Tibial artery (tissue), 4 donors: ENCODE data around the gene PTPRG.

ENCODE experiments used
- DNase-seq, 2 donors: peaks; one replicate each; pipeline ENCODE4 v3.0.0-alpha.2; 2019
- H3K27ac ChIP-seq, 2 donors: fragments of 200-600 bp; sonication (generic) in 1 of 2; 1 replicate in 1 of 2; 2 replicates in 1 of 2; pipeline ENCODE4 v1.5.1; 2018 to 2019; ENCODE audit warnings: mild to moderate bottlenecking in 1 of 2
- H3K27me3 ChIP-seq, 2 donors: fragments of 200-600 bp; sonication (generic) in 1 of 2; one replicate each; pipeline versions ENCODE4 v1.5.1 to v1.6.0; 2016 to 2019
- H3K36me3 ChIP-seq, 3 donors: fragments of 200-600 bp; sonication (generic) in 2 of 3; one replicate each; pipeline ENCODE4 v1.5.1; 2016 to 2019; ENCODE audit warnings: mild to moderate bottlenecking in 2 of 3
- H3K4me1 ChIP-seq, 4 donors: fragments of 200-600 bp; sonication (generic) in 2 of 4; 1 replicate in 3 of 4; 2 replicates in 1 of 4; pipeline ENCODE4 v1.5.1; 2016 to 2019
- H3K4me3 ChIP-seq, 2 donors: fragments of 200-600 bp; sonication (generic) in 1 of 2; 1 replicate in 1 of 2; 2 replicates in 1 of 2; pipeline ENCODE4 v1.5.1; 2018 to 2019; ENCODE audit warnings: mild to moderate bottlenecking in 2 of 2
- H3K9me3 ChIP-seq, 3 donors: fragments of 200-600 bp; sonication (generic) in 1 of 3; one replicate each; pipeline ENCODE4 v1.5.1; 2016 to 2019
- intact Hi-C: fragments of 100-400 bp; cut with DNase I; formaldehyde crosslinking; loops from one replicate; pipeline ENCODE4 v1.15.0; 2023; ENCODE audit warnings: low total_unique reads
- TF ChIP-seq, protein P1 (sequence below), 2 experiments: fragments of 200-600 bp in 1 of 2; fragments of 450-650 bp in 1 of 2; IDR thresholded peaks; one replicate each; pipeline ENCODE4 v1.5.1; 2017 to 2019; ENCODE audit warnings: antibody characterized with exemption in 2 of 2, mild to moderate bottlenecking in 1 of 2, moderate library complexity in 1 of 2

PTPRG gene

DNA sequence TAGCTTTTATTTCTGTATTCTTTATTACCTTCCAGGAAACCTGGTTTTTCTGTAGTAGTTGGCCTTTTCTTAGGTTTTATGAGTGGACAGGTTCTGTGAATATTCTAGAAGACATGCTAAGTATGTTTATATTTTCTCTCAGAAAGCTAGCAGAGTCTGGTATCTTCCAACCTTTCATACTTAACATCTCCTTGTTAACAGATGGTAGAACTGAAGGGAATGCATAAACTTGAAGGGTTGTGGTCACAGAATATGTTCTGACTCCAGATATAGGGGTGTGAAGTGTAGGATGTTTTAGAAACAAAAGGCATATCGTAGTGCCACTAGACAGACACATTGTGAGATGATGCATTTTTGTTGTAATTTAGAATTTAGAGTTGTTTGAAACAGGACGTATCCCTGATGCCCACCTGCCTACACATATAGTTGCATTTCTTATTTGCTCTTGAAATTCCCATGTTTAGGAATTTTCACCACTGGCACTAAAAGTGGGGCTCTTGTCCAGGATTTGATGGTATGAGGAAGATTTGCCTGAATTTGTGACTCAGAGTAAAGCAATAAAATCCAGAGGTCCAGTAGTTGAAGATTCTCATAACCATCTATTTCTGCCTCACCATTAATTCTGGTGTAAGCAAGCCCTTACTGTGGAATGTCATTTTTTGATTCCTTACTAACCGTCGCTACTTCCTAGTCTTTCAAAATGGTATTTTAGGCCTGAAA lies 537.4 kb downstream of the PTPRG start:
- no peak overlapping the region for H3K4me3 ChIP-seq
- H3K36me3 ChIP-seq: no peaks in the 10 kb centered on the region
- H3K27me3 ChIP-seq: no peaks in the 10 kb centered on the region
- no peak for DNase-seq
- intact Hi-C loops: no loop called here
- H3K27ac ChIP-seq: peak overlapping the region; percentile 64 to 79
- no peaks in the 10 kb centered on the region for H3K9me3 ChIP-seq
- peaks cover 0 to 87% (median 21%) of the 10 kb centered on the region in 4 donors for H3K4me1 ChIP-seq
- TF ChIP-seq, protein P1, sequence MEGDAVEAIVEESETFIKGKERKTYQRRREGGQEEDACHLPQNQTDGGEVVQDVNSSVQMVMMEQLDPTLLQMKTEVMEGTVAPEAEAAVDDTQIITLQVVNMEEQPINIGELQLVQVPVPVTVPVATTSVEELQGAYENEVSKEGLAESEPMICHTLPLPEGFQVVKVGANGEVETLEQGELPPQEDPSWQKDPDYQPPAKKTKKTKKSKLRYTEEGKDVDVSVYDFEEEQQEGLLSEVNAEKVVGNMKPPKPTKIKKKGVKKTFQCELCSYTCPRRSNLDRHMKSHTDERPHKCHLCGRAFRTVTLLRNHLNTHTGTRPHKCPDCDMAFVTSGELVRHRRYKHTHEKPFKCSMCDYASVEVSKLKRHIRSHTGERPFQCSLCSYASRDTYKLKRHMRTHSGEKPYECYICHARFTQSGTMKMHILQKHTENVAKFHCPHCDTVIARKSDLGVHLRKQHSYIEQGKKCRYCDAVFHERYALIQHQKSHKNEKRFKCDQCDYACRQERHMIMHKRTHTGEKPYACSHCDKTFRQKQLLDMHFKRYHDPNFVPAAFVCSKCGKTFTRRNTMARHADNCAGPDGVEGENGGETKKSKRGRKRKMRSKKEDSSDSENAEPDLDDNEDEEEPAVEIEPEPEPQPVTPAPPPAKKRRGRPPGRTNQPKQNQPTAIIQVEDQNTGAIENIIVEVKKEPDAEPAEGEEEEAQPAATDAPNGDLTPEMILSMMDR (IDR thresholded peaks at IDR 0.05): no peak

DNA sequence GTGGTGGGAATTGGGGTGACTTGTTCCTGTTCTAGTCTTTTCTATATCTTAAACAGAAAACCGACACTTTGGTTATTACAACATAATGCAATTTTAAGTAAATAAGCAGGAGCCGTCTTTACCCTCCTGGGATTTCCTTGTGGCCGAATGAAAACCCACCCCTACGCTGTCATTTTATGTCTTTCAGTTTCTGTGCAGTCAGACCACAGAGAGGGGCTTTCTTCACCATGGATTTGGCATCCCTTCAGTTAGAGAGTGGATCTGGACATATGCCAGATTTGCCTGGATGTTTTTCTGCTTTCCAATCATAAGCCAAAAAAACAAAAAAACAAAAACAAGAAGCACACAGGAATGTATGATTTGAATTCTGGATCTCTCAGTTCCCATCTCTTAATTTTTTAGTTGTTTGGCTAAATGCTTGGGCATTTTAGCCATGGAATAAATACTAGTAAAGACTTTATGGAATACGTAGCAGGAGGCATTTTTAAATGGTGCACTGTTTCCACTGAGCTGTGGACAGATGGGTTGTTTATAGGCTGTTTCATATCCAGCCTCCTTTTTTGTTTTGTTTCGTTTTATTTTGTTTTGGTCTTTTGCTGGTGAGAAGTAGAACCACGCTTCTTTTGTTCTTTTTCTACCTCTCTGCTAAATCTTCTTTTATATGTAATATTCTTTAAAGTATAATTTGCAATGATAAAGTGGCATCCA lies 539.1 kb downstream of the PTPRG start:
- DNase-seq: no peak
- Histone ChIP-seq H3K27me3 (no peaks in the 10 kb centered on the region), H3K9me3 (no peaks in the 10 kb centered on the region), H3K4me3 (no peak overlapping the region), H3K4me1 (peaks cover 0 to 81% (median 21%) of the 10 kb centered on the region in 4 donors), H3K27ac (peak overlapping the region; percentile 64 to 79), H3K36me3 (no peaks in the 10 kb centered on the region)
- TF ChIP-seq, protein P1 (IDR thresholded peaks at IDR 0.05): no peak
- intact Hi-C loops: no loop called here

DNA sequence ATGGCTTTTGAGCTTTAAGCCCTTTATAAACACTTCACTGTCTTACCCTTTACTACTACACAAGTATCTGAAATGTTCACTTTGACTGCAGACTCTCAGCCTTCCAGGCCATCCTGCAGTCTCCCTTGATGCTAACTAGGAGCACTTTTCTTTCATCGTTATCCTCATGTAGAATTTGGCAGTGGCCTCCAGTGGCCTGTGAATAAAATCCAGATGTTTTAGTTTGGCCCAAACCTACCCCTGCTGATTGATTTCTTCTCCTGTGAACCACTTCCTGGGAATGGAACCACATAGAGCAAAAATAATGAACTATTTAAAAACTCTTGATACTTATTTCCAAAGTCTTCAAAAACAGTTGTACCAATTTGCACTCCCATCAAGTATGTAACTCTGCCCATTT lies 540.1 kb downstream of the PTPRG start:
- DNase-seq: no peak
- H3K4me1 ChIP-seq: peaks cover 0 to 70% (median 17%) of the 10 kb centered on the region in 4 donors
- H3K27ac ChIP-seq: peak overlapping the region; percentile 64 to 79
- intact Hi-C loops: no loop called here
- no peaks in the 10 kb centered on the region for H3K36me3 ChIP-seq
- no peaks in the 10 kb centered on the region for H3K9me3 ChIP-seq
- no peak overlapping the region for H3K4me3 ChIP-seq
- no peaks in the 10 kb centered on the region for H3K27me3 ChIP-seq
- TF ChIP-seq, protein P1 (IDR thresholded peaks at IDR 0.05): no peak

DNA sequence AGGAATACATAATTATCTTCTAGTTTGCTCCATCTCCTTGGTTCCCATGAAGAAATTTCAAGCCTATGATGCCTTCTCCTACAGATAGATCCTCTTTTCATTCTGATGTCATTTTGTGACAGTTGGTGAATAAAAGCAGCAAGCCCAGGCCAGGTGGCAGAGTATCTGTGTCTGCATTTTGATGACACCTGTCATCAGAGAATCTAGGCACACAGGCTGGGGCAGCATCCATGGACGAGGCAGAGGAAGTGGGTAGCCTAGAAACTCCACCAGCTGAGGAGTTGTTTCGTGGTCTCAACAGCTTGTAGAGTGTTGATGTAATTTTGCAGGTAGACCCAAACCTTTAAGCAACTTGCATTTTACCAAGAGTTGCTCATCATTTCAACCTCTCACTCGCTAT lies 542.2 kb downstream of the PTPRG start:
- H3K27me3 ChIP-seq: no peaks in the 10 kb centered on the region
- peaks cover 0 to 50% (median 10%) of the 10 kb centered on the region in 4 donors for H3K4me1 ChIP-seq
- H3K36me3 ChIP-seq: no peaks in the 10 kb centered on the region
- H3K9me3 ChIP-seq: no peaks in the 10 kb centered on the region
- TF ChIP-seq, protein P1 (IDR thresholded peaks at IDR 0.05): no peak
- peak overlapping the region in 1 of 2 donors; percentile 64 for H3K27ac ChIP-seq
- intact Hi-C loops: no loop called here
- no peak overlapping the region for H3K4me3 ChIP-seq
- DNase-seq: no peak

DNA sequence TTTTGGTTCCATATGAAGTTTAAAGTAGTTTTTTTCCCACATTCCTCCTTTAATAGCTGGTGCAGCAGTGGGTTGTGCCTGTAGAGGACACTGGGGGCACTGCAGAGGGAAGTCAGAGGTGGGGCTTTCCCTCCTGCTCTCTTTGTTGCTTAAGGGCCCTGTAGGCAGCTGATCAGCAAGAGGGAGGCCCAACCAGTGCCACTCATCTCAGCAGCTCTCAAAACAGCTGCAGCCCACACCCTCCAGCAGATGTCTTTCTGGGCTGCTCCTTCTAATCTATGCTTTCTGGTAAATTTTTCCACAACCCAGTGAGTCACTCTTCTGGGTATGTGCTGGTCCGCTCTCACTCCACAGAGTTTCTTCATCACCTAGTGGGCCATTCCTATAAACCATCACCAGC lies 548.2 kb downstream of the PTPRG start:
- H3K4me1 ChIP-seq: peaks cover 0 to 14% (median 2%) of the 10 kb centered on the region in 4 donors
- H3K9me3 ChIP-seq: no peaks in the 10 kb centered on the region
- no peak overlapping the region for H3K4me3 ChIP-seq
- peak in 1 of 2 donors; percentile 81 for DNase-seq
- no peaks in the 10 kb centered on the region for H3K36me3 ChIP-seq
- peak overlapping the region; percentile 21 to 34 for H3K27ac ChIP-seq
- no peaks in the 10 kb centered on the region for H3K27me3 ChIP-seq
- intact Hi-C loops: loop anchor here (1.0 kb wide), 1 partner anchor 30 kb away; no protein-coding TSS in a partner anchor
- TF ChIP-seq, protein P1 (IDR thresholded peaks at IDR 0.05): peak in 1 of 2 experiments; percentile 12
